HG02588 (cell line): ENCODE measurements around the gene SLC25A13.

Experiments used
- ATAC-seq: cut with Tn5 transposase; IDR thresholded peaks from one replicate; pipeline ENCODE4 v1.9.1; 2021; ENCODE audit warnings: mild to moderate bottlenecking, moderate library complexity; ENCODE audit not compliant: unreplicated experiment

Gene SLC25A13

GRCh38 chr7:96322847-96323461 is 1.1 kb upstream of the SLC25A13 start:
- ATAC-seq: no peak

GRCh38 chr7:96322373-96322695 is 436 bp upstream of the SLC25A13 start:
- ATAC-seq: no peak

- peak; percentile 36 for ATAC-seq
Observed at GRCh38 chr7:96321031-96321657, 754 bp downstream of the SLC25A13 start.

GRCh38 chr7:96320442-96320841 is 1.5 kb downstream of the SLC25A13 start:
- peak; percentile 45 for ATAC-seq

- no peak for ATAC-seq
Observed at GRCh38 chr7:96319439-96319838, 2.5 kb downstream of the SLC25A13 start.

- ATAC-seq: no peak
Observed at GRCh38 chr7:96316949-96317348, 4.9 kb downstream of the SLC25A13 start.

GRCh38 chr7:96315125-96315512 is 6.8 kb downstream of the SLC25A13 start:
- no peak for ATAC-seq

- no peak for ATAC-seq
Observed at GRCh38 chr7:96314402-96315124, 7.3 kb downstream of the SLC25A13 start.

GRCh38 chr7:96313940-96314339 is 8.0 kb downstream of the SLC25A13 start:
- no peak for ATAC-seq

- no peak for ATAC-seq
Observed at GRCh38 chr7:96312502-96312901, 9.4 kb downstream of the SLC25A13 start.

GRCh38 chr7:96311967-96312366 is 9.9 kb downstream of the SLC25A13 start:
- ATAC-seq: no peak

GRCh38 chr7:96310110-96310509 is 11.8 kb downstream of the SLC25A13 start:
- ATAC-seq: no peak

GRCh38 chr7:96308950-96309263 is 13.0 kb downstream of the SLC25A13 start:
- no peak for ATAC-seq

GRCh38 chr7:96308253-96308949 is 13.5 kb downstream of the SLC25A13 start:
- no peak for ATAC-seq

GRCh38 chr7:96306385-96307125 is 15.3 kb downstream of the SLC25A13 start:
- no peak for ATAC-seq

- no peak for ATAC-seq
Observed at GRCh38 chr7:96305915-96306314, 16.0 kb downstream of the SLC25A13 start.

GRCh38 chr7:96304573-96304972 is 17.3 kb downstream of the SLC25A13 start:
- ATAC-seq: no peak

- no peak for ATAC-seq
Observed at GRCh38 chr7:96303686-96304443, 18.0 kb downstream of the SLC25A13 start.

- ATAC-seq: no peak
Observed at GRCh38 chr7:96303105-96303685, 18.7 kb downstream of the SLC25A13 start.

- no peak for ATAC-seq
Observed at GRCh38 chr7:96300986-96301385, 20.9 kb downstream of the SLC25A13 start.
